Activated CD4-positive, alpha-beta T cell treated with anti-CD3 and anti-CD28 coated beads, Interleukin-10, Interleukin-2, amounts not matched to agents 100 ng/mL and 50 ng/mL, durations not matched to agents 16 hours and 8 hours (primary cell): ENCODE measurements around the gene IL19.
"Not testable (repeated sequence)": the region's sequence is repeated elsewhere in the genome, so short reads cannot be mapped to it uniquely, and the experiment has no call there.

ENCODE experiments used
- DNase-seq: peaks from one replicate; pipeline ENCODE4 v3.0.0-alpha.2; 2020

The IL19 gene

GRCh38 chr1:206741142-206741701, 29.4 kb upstream of the IL19 start:
- no peak for DNase-seq

GRCh38 chr1:206742719-206743383, 27.7 kb upstream of the IL19 start:
- DNase-seq, result peak; percentile 60

GRCh38 chr1:206744683-206745082, 25.9 kb upstream of the IL19 start:
- peak; percentile 81 for DNase-seq

- DNase-seq, result no peak
Observed at GRCh38 chr1:206745301-206745700, 25.3 kb upstream of the IL19 start.

GRCh38 chr1:206748348-206749030, 22.1 kb upstream of the IL19 start:
- DNase-seq, result no peak

- DNase-seq, result no peak
Observed at GRCh38 chr1:206751891-206752290, 18.7 kb upstream of the IL19 start.

- no peak for DNase-seq
Observed at GRCh38 chr1:206752481-206752880, 18.1 kb upstream of the IL19 start.

- no peak for DNase-seq
Observed at GRCh38 chr1:206753141-206753540, 17.4 kb upstream of the IL19 start.

- no peak for DNase-seq
Observed at GRCh38 chr1:206754011-206754410, 16.6 kb upstream of the IL19 start.

GRCh38 chr1:206757524-206758266, 12.9 kb upstream of the IL19 start:
- DNase-seq, result peak; percentile 86

DNA sequence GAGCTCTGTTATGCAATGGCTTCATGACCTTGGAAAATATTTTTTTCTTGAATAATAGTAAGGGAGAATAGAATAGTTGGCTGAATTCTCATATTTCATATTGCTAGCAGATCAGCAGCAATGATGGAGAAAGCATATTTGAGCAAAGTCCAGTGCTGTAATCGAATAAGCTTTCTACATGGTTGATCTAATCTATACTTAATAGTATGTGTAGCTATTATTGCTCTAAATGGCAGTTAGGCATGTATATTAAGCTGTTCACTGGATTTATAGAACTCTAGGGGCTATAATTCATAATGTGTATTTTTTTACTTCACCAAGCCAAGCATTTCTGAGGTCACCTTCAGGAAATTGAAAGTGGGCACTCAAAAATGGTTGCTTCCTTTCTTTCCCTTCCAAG, 10.0 kb upstream of the IL19 start:
- no peak for DNase-seq

GRCh38 chr1:206761159-206761768, 9.3 kb upstream of the IL19 start:
- no peak for DNase-seq

- DNase-seq, result not testable (repeated sequence)
Observed at GRCh38 chr1:206762741-206763364, 7.7 kb upstream of the IL19 start.

DNA sequence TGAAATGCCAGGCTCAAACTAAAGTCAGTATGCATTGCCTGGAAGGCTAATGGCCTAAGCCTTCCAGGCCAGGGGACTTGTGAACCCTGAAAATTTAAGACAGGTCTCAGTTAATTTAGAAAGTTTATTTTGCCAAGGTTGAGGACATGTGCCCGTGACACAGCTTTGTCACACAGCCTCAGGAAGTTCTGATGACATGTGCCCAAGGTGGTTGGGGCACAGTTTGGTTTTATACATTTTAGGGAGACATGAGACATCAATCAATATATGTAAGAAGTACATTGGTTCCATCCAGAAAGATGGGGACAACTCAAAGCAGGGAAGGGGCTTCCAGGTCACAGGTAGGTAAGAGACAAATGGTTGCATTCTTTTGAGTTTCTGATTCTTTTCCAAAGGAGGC, 4.8 kb upstream of the IL19 start:
- DNase-seq, result peak; percentile 61

- peak; percentile 93 for DNase-seq
Observed at GRCh38 chr1:206766251-206766856, 4.2 kb upstream of the IL19 start.

DNA sequence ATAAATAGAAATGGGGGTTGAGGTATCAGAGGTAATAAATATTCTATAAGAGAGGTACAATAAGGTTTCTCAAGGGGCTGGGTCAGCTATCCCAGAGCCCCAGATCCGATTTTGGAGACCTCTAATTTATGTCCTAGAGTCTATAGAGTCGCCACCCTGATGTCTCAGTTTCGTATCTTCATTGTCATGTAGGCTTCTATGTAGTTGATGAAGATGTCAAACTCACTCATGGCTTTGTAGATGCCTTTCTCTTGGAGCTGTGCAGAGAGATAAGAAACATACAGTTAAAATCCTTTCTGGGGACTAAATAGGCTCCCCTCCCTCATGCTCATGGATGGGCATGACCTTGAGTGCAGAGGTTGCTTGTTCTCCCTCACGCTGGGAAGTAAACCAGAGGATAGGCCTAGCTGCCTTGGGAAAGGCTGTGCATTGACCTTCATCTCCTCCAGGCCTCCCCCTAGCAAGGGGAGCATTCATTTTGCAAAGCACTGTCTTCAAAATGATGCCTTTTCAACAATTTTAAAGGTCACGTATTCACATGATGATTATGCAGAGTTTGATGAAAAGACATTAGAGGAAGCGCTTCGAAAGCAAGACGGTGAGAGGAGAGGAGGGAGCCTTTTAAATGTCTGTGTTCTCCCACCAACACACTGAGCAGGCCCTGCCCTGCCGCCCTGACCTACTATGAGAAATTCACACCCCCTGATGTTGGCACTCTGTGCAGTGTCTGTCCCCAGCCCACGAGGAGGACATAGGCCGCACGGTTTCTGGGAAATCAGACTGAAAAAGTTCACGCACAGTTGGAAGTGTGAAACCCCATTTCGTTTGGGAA, 1.9 kb upstream of the IL19 start:
- DNase-seq, result no peak

DNA sequence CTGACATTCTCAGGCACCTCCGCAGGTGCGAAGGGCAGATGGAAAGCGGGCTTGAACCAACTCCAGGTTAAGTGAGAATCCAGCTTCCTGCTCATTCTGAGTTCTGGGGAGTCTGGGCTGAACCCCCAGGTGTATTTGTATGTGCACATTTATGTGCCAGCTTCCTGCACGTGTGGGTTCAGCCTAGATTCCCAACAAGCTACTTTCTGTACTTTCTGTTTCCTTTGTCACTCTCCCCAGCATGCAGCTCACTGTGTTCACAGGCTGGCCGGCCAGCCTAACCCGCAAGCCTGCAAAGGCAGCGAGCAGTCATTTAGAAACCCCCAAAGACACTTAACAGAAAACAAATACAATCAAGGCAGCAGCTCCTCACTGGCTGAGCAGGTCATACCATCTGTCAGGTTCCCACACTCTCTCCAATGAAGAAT, 1.3 kb upstream of the IL19 start:
- DNase-seq, result peak; percentile 96

DNA sequence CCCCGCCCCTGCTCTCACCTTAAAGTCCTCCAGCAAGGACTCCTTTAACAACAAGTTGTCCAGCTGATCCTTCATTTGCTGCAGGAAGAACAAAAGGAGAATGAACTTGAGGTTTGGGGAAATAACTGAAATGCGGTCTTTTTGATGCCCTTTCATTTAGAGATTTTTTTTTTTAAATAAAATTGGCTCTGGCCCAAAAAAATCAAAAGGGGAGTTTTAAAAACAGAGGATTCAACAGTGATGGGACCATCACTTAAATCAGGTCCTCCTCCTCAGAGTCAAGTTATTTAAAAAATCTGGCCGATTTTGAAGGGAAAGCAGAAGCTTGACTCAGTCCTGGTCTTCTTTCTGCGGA, 742 bp downstream of the IL19 start:
- DNase-seq, result no peak

- DNase-seq, result no peak
Observed at GRCh38 chr1:206772243-206772937, 1.8 kb downstream of the IL19 start, which contains the start of gene IL10. TSS of gene IL10 (minus strand) at chr1:206772494. CDS start at chr1:206772435, 59 bp downstream.

DNA sequence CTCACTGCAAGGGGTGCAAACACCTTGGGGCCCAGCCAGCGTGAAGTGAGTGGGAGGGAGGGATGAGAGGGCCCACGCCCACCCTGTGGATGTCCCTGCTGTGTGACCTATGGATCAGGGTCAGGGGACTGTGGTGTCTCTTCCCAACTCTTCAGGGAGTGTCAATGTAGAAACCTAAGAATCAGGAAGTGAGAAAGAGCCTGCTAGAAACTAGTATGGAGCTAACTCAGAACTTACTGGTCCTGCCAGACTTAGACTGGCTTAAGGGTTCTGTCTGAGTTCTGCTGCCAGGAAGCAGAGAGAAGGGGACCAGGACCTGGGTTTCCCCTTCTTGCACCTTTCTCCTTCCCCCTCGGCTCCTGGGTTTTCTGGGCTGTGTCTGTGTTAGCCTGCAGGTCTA, 3.5 kb downstream of the IL19 start:
- no peak for DNase-seq

- no peak for DNase-seq
Observed at GRCh38 chr1:206776229-206776628, 5.7 kb downstream of the IL19 start.
